Neuron (in vitro differentiated cells): ENCODE data around the gene TREM2.

Source experiments
- H2AFZ ChIP-seq: one replicate; pipeline ENCODE4 v1.6.1; 2013; ENCODE audit warnings: low read depth, mild to moderate bottlenecking, inconsistent platforms, low read length, moderate library complexity
- H3K27me3 ChIP-seq: one replicate; pipeline ENCODE4 v1.6.1; 2013; ENCODE audit warnings: low read length; ENCODE audit not compliant: insufficient read depth
- H3K36me3 ChIP-seq: one replicate; pipeline ENCODE4 v1.6.1; 2013; ENCODE audit warnings: low read length; ENCODE audit not compliant: insufficient read depth
- H3K4me1 ChIP-seq: one replicate; pipeline ENCODE4 v1.6.1; 2013; ENCODE audit warnings: low read length; ENCODE audit not compliant: insufficient read depth
- H3K4me3 ChIP-seq: 2 replicates; pipeline ENCODE4 v1.5.1; 2013; ENCODE audit warnings: mild to moderate bottlenecking, low read length, moderate library complexity
- H3K9me3 ChIP-seq: one replicate; pipeline ENCODE4 v1.6.1; 2013; ENCODE audit warnings: low read length

Gene TREM2

DNA sequence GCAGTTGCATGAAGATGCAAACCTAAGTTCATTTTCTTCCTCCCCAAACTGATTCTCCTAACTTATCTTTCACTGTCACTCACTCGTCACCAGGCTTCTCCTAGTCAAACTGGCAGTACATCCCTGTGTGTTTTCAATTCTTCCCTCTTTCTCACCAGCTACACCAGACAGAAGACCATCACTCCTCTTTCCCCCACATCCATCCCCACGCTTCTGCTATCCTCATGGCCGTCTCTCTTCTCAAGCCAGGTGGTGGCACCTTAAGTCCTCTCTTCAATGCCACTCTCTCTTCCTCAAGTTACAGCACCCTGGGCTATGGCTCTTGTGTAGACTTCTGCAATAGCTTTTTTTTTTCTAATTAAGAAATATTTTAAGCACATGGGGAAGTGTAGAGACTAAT is 14.4 kb upstream of the TREM2 start:
- no peak overlapping the region for H3K4me3 ChIP-seq
- no peaks in the 10 kb centered on the region for H3K36me3 ChIP-seq
- no peaks in the 10 kb centered on the region for H3K9me3 ChIP-seq
- H3K4me1 ChIP-seq, result no peaks in the 10 kb centered on the region
- peaks cover 5% of the 10 kb centered on the region for H3K27me3 ChIP-seq
- H2AFZ ChIP-seq, result no peak overlapping the region

DNA sequence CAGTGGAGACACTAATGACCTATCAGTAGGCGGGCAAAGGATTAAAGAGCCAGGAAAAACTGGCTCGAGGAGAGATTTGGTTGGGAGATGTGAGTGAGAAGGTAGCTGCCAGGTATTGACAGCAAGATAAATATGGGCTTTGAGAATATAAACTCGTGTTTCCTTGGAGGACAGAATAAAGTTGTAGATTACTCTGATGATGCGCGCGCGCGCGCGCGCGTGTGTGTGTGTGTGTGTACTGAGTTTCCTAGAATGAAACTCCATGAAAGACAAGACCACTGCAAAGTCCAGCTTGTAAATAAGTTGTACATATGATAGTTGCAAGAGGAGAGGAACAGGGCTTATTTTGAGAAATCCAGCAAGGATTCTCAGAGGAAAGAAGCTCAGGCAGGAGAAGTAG is 13.3 kb upstream of the TREM2 start:
- H3K27me3 ChIP-seq, result peaks cover 5% of the 10 kb centered on the region
- no peaks in the 10 kb centered on the region for H3K4me1 ChIP-seq
- no peaks in the 10 kb centered on the region for H3K36me3 ChIP-seq
- no peak overlapping the region for H2AFZ ChIP-seq
- H3K9me3 ChIP-seq, result no peaks in the 10 kb centered on the region
- no peak overlapping the region for H3K4me3 ChIP-seq

- no peaks in the 10 kb centered on the region for H3K36me3 ChIP-seq
- H3K9me3 ChIP-seq, result no peaks in the 10 kb centered on the region
Observed at GRCh38 chr6:41175084-41175483, 12.2 kb upstream of the TREM2 start.

DNA sequence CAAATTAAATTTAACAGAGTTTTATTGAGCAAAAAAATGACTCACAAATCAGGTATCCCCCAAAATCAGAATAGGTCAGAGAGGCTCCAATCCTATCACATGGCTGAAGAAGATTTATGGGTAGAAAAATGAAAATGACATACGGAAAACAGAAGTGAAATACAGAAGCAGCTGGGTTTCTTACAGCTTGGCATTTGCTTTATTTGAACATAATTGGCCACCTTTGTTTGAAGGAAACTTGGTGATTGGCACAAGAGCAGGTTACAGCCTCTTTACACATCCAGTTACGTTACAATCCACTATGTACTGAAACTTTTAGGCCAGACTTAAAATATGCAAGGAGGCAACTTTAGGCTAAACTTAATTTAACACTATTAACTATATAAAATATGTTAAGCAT is 11.7 kb upstream of the TREM2 start:
- Histone ChIP-seq H3K4me1 (no peaks in the 10 kb centered on the region), H3K9me3 (no peaks in the 10 kb centered on the region), H3K4me3 (no peak overlapping the region), H2AFZ (no peak overlapping the region), H3K27me3 (peaks cover 4% of the 10 kb centered on the region), H3K36me3 (no peaks in the 10 kb centered on the region)

More at GRCh38 chr6:41175084-41175483, 12.2 kb upstream of the TREM2 start:
- Histone ChIP-seq H2AFZ (no peak overlapping the region), H3K4me3 (no peak overlapping the region), H3K4me1 (no peaks in the 10 kb centered on the region), H3K27me3 (peaks cover 5% of the 10 kb centered on the region)

GRCh38 chr6:41171908-41172307 is 9.0 kb upstream of the TREM2 start:
- H3K4me3 ChIP-seq, result no peak overlapping the region
- H3K27me3 ChIP-seq, result no peaks in the 10 kb centered on the region
- H3K4me1 ChIP-seq, result no peaks in the 10 kb centered on the region
- H2AFZ ChIP-seq, result no peak overlapping the region
- H3K36me3 ChIP-seq, result no peaks in the 10 kb centered on the region
- no peaks in the 10 kb centered on the region for H3K9me3 ChIP-seq

DNA sequence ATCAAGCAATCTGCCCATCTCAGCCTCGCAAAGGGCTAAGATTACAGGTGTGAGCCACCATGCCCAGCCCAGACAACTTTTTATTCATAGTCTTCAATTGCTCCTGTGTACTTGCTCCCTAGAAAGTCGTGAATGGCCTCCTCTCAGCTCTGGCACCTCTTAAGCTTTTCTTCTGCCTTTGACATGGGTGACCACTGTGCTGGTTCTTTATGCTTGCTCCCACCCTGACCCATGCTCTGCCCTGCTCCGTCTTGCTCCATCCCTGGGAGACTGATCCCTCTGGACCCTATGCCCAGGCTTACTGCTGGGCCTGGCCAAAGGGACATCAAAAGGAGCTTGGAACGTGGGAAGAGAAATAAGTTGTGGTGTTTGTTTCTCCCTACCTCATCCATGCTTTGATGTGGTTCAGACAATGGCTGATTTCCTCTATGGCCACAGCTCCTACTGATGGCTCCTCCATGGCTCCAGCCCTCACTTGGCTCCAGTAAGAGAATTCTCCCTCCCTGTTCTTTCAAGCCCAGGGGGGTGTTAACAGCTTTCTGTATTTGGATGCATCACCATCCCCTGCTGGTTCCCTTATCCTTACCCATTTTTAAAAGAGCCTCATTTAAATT is 7.7 kb upstream of the TREM2 start:
- no peak overlapping the region for H3K4me3 ChIP-seq
- H3K27me3 ChIP-seq, result no peaks in the 10 kb centered on the region
- H3K4me1 ChIP-seq, result no peaks in the 10 kb centered on the region
- H3K9me3 ChIP-seq, result no peaks in the 10 kb centered on the region
- H3K36me3 ChIP-seq, result no peaks in the 10 kb centered on the region
- no peak overlapping the region for H2AFZ ChIP-seq

DNA sequence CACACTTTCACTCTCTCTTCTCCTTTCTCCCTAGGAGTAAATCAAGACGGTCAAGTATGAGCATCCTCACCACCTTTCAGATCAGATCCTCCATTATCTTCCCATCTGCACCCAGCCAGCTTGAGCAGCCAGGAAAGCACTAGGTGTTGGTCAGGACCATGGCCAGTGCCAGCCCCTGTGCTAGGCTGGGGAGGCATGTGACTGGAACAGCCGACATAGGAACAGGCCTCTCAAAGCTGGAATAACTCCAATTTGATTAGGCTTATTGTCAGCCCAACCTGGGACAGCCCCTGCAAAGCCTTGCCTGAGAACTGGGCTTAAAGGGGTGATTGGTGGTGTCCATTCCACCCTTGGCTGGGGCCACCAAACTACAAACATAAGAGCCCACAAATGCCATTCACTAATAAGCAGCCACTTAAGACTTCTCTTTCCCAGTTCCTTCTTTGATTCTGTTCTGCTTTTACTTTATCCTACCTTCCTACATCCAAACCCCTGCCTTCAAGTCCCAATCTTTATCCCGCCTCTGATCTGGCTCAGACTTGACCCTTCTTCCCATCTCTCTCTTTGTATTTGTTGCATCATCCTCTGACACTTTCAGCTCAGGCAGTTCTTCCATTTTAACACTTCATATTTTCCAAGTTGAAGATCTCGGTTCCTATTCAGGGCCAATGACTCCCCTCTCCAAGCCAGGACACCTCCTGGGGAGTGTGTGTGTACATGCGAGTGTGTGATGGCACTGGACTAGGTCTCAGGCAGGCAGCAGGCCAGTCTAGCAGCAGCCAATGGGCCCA is 4.5 kb upstream of the TREM2 start:
- Histone ChIP-seq H3K4me3 (no peak overlapping the region), H3K36me3 (no peaks in the 10 kb centered on the region), H2AFZ (no peak overlapping the region), H3K9me3 (no peaks in the 10 kb centered on the region), H3K4me1 (no peaks in the 10 kb centered on the region), H3K27me3 (peaks cover 7% of the 10 kb centered on the region)

DNA sequence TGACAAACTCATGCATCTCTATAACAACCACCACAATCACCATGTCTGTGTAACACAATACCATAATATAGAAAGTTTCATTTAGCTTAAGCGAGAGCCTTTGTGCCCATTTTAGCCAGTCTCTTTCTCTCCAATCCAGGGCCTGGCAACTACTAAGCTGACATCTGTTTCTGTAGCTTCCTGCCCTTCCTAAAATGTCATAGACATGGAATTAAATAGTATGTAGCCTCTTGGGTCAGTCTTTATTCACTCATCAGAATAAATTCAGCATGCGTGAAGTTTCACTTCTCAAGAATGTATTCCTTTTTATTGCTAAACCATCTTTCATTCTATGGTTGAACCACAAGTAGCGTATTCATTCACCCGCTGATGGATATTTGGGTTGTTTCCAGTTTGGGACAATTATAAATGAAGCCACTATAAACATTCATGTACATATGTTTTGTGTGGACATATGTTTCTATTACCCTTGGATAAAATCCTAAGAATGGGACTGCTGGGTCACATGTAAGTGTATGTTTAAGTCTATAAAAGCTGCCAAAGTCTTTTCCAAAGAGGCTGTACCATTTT is 1.7 kb upstream of the TREM2 start:
- Histone ChIP-seq H3K27me3 (peaks cover 7% of the 10 kb centered on the region), H3K4me3 (no peak overlapping the region), H3K4me1 (no peaks in the 10 kb centered on the region), H3K36me3 (no peaks in the 10 kb centered on the region), H2AFZ (no peak overlapping the region), H3K9me3 (no peaks in the 10 kb centered on the region)

- Histone ChIP-seq H3K36me3 (no peaks in the 10 kb centered on the region), H3K4me1 (no peaks in the 10 kb centered on the region), H3K27me3 (peaks cover 9% of the 10 kb centered on the region), H2AFZ (no peak overlapping the region), H3K4me3 (no peak overlapping the region), H3K9me3 (no peaks in the 10 kb centered on the region)
Observed at GRCh38 chr6:41163419-41163717, 452 bp upstream of the TREM2 start.

GRCh38 chr6:41161851-41162552 is 914 bp downstream of the TREM2 start:
- Histone ChIP-seq H3K4me1 (no peaks in the 10 kb centered on the region), H3K9me3 (no peaks in the 10 kb centered on the region), H3K4me3 (no peak overlapping the region), H3K36me3 (no peaks in the 10 kb centered on the region), H2AFZ (no peak overlapping the region), H3K27me3 (peaks cover 12% of the 10 kb centered on the region)

GRCh38 chr6:41161380-41161779 is 1.5 kb downstream of the TREM2 start:
- Histone ChIP-seq H3K9me3 (no peaks in the 10 kb centered on the region), H3K27me3 (peaks cover 14% of the 10 kb centered on the region), H2AFZ (no peak overlapping the region), H3K36me3 (no peaks in the 10 kb centered on the region), H3K4me1 (no peaks in the 10 kb centered on the region), H3K4me3 (no peak overlapping the region)

DNA sequence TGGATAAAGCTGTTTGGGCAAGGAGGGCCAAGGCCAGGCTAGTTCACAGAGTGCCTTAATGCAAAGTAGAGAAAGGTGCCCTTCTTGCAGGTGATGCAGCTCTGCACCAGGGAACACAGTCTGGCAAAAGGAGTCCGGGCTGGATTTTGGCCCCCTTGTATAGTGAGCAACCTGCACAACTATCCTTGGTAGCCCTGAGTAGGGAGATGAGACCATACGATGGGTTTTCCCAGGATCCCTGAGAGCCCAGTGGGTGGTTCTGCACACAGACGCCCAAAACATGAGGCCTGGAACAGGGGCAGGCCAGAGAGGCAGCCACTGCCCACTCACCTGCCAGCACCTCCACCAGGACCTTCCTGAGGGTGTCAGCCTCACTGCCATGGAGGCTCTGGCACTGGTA is 2.0 kb downstream of the TREM2 start:
- Histone ChIP-seq H3K27me3 (peaks cover 14% of the 10 kb centered on the region), H3K36me3 (no peaks in the 10 kb centered on the region), H2AFZ (no peak overlapping the region), H3K4me3 (no peak overlapping the region), H3K9me3 (no peaks in the 10 kb centered on the region), H3K4me1 (no peaks in the 10 kb centered on the region)

- Histone ChIP-seq H3K9me3 (no peaks in the 10 kb centered on the region), H3K36me3 (no peaks in the 10 kb centered on the region), H2AFZ (no peak overlapping the region), H3K27me3 (peaks cover 14% of the 10 kb centered on the region), H3K4me3 (no peak overlapping the region), H3K4me1 (no peaks in the 10 kb centered on the region)
Observed at GRCh38 chr6:41159415-41160082, 3.4 kb downstream of the TREM2 start.
